Measurements from ENCODE around the gene SETBP1.

SETBP1 gene

DNA sequence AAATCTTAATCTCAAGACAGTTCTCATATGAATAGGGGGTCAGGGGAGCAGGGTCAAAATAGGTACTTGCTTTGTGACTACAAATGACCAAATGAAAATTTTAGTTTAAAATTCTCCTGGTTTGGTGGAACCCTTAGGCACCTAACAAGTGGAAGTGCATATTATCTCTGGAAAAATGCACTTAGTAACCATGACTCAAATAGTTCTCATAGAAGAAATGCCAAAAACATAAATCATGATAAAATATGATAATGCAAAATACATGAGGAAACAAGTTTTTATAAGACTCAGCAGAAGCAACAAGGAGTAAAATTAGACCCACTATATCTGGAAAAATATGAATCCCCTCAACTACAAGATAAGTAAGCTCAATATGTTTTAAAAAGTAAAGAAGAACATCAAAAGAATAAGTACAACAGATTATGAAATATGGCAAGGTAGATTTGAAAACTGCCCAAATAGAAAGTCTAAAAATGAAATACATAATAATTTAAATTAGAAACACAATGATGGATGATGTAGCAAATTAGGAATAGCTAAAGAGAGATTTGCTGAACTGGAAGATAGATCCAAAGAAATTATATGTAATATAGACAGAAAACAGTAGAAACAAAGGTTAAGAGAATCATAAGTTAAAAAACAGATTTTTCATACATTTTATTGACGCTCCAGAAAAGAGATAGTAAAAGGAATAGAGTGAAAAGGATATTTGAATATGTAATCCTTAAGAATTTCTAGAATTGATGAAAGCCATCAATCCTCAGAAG lies 308.3 kb downstream of the SETBP1 start:
- no peak for DNase-seq

GRCh38 chr18:44996261-44996660 lies 315.6 kb downstream of the SETBP1 start:
- no peak for DNase-seq

DNA sequence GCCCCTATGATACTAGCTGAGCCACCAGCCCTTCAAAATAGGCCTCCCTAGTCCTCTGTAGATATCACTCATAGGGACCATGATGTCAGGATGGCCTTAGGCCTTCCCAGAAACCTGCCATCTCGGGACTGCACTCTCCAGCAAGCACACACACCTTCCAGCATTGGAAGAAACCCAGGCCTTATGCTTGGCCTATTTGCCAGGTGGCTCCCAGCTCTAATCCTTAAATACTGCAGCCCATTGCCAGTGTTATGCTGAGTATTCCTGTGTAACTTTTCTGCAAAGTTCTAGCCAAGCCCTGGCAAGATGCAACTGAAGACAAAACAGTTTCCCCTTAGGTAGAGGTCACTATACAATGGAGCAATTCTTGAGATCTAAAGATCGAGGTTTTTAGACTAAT lies 316.5 kb downstream of the SETBP1 start:
- no peak for DNase-seq

DNA sequence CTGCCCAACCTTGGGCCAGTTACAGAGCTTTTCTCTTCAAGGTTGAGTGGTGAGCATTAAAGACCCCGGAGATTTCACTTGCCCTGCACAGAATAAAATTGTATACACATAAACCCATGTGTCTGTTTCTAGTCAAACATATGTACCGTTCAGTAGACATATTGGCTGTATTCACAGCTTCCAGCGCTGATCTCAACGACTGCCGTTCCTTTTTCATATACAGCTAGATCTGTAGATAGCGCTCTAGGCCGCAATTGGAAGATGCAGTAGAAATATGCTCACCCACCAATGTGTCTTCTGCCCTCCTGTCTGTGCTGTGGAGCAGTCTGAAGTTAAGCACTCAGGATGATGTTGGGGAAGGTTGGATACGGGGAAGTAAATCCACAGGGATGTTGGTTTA lies 317.7 kb downstream of the SETBP1 start:
- DNase-seq: no peak

- DNase-seq: no peak
Measured at GRCh38 chr18:45004546-45005080, 323.9 kb downstream of the SETBP1 start.

- no peak for DNase-seq
Measured at GRCh38 chr18:45006934-45007333, 326.2 kb downstream of the SETBP1 start.

GRCh38 chr18:45007531-45007930 lies 326.8 kb downstream of the SETBP1 start:
- DNase-seq: no peak

GRCh38 chr18:45008694-45009413 lies 328.2 kb downstream of the SETBP1 start:
- no peak for DNase-seq

DNA sequence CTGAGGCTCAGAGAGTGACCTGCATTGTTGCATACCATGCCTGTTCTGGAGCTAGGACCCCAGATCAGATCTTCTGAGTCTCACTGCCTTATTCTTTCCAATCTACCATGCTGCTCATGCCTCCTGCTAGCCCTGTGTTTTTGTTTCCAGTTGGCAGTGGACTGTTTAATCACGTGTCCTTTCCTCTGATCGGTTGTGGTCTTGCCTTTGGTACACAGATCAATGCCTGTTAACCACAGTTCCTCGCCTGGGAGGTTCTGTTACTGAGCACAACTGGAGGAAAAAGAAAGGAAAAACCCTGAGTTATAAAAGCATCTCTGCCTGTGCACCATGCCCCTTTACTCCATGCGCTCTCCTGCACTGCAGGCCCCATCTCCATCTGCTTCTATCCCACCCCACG lies 329.1 kb downstream of the SETBP1 start:
- DNase-seq: no peak

- no peak for DNase-seq
Measured at GRCh38 chr18:45012286-45012685, 331.6 kb downstream of the SETBP1 start.

DNA sequence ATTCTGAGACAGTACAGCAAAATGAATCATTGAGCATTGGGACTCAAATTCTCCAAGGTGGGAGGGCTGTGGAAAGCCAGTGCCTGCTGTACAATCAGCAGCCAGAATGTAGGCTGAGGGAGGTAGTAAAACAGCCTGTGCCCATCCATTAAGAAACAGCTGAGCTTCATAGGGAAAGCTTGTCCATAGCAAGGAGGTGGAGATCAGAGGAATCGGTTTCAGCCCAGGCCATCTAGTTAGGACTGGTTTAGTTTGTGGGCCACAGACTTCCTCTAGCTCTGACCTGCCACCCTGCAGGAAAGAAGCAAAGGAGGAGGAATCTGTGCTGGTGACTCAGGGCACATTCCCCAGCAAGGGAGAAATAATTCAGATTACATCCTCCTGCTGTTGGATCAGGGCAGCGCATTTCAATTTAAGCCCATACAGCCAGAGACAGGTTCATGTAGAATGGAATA lies 333.4 kb downstream of the SETBP1 start:
- DNase-seq: no peak

DNA sequence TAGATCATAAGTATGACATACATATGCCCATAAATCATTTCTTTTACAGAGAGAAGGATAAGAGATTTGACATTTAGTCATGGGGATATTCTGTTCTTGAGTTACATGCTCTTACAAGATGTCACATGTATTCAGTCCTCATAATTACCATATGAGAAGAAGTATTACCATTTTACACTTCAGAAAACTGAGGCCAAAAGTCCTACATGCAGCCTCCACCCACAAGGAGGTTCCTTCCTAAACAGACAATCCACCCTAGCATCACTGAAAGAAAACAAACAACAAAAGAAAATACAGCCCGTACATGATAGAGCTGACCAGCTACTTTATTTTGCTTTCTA lies 335.1 kb downstream of the SETBP1 start:
- DNase-seq: no peak

DNA sequence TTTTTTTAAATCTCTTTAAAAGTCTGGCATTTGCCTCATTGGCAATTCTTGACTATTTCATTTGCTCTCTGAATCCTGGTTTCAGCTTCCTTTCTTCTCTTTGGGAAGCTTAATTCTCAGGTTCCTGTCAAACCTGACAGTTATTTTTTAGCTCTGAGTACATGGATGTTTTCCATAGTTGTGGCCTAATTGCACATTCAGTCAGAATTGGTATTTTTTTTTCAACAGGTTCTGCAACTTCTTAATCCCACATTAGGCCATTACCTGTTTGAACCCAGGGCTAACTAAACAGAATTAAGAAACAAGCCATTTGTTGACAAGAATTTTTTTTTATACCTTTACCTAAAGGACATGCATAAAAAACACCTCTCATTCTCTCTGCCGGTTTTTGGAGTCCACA lies 338.8 kb downstream of the SETBP1 start:
- no peak for DNase-seq

GRCh38 chr18:45023519-45023918 lies 342.8 kb downstream of the SETBP1 start:
- no peak for DNase-seq

- no peak for DNase-seq
Measured at GRCh38 chr18:45024357-45025088, 343.8 kb downstream of the SETBP1 start.

DNA sequence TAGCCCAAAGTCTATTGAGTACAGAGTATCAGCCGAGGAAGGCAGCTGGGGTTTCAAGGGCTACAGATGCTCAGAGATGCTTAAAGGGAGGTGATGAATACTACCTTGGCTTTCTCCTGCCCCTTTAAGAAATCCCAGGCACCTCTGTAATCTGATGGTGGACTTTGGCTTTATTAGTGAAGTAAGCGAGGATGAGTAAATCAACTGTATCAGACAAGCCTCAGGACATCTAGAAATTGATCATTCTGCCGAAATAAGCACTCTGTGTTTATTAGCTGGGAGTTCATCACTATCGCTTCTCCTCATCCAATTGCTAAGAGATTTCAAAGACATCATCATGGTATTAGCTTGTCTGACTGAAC lies 344.4 kb downstream of the SETBP1 start:
- no peak for DNase-seq

GRCh38 chr18:45026162-45026561 lies 345.5 kb downstream of the SETBP1 start:
- DNase-seq: no peak

GRCh38 chr18:45034179-45034578 lies 353.5 kb downstream of the SETBP1 start:
- no peak for DNase-seq

DNA sequence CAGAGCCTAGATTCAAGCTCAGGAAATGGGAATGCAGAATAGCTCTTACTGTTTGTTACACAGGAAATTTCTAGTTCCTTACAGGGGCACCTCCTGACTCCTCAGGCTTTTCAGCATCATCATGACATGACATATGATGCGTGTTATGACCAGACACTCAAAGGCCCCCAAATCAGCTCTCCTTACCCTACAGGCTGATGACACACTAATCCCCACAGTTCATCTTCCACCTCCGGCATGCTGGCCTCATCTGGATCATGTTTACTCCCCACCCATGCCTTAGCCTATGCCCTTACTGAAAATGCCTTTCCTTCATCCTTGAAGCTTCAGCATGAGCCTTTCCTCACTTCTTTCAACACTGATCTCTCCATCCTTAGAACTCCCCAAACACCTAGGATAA lies 356.9 kb downstream of the SETBP1 start:
- no peak for DNase-seq

GRCh38 chr18:45039376-45039775 lies 358.7 kb downstream of the SETBP1 start:
- no peak for DNase-seq

- no peak for DNase-seq
Measured at GRCh38 chr18:45040879-45041278, 360.2 kb downstream of the SETBP1 start.

- DNase-seq: no peak
Measured at GRCh38 chr18:45044787-45045186, 364.1 kb downstream of the SETBP1 start.

DNA sequence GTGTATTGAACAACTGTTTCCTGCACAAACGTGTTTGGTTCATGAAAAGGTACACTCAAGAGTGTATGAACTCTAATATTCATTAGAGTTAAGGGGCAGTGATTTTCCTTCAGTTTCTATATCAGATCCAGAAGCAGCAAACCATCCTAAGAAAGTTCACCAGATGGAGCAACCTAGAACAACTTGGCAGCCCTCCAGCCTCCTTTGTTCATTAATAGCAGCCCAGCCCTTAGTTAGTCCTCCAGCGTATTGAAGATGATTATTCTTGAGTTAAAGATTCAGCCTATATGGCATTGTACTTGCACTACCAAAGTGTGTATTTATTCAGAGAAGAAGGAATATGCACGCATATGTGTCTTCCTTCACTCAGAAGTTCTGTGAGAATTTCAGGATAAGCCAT lies 365.5 kb downstream of the SETBP1 start:
- DNase-seq: no peak

DNA sequence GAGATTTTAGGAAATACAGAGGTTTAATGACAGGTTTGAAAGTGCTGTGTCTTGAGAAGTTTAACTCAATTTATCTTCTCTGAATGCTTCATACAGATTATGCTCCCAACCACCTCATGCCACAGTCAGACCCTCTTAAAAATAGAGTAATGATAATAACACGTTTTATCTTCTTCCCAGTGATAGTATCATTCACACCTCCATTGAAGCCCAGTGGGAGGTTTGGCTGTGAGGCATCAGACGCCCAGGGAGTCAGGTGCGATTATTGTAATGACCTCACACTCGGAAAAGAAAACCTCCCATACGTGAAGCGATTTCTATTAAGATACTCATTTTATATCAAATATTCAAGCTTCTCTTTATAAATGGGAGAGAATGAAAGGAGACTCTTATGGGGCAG lies 366.3 kb downstream of the SETBP1 start:
- no peak for DNase-seq

Data from HCEC 1CT (cell line).